GM06990 (cell line): ENCODE measurements around the gene SELENOH.
A peak's percentile ranks its signal among the peaks of the same experiment; 100 is the strongest.

ENCODE experiments used
- DNase-seq: peaks from one replicate; pipeline ENCODE4 v3.0.0-alpha.2; 2011; ENCODE audit not compliant: insufficient read length; ENCODE audit errors: extremely low read depth
- H3K27me3 ChIP-seq: replicated peaks from 2 replicates; pipeline ENCODE4 v1.6.0; 2011; ENCODE audit warnings: low read length; ENCODE audit not compliant: control insufficient read depth, insufficient read depth
- H3K36me3 ChIP-seq: 2 replicates; pipeline ENCODE4 v1.5.1; 2011; ENCODE audit warnings: low read length; ENCODE audit not compliant: control insufficient read depth, insufficient read depth
- H3K4me3 ChIP-seq: replicated peaks from 2 replicates; pipeline ENCODE4 v1.5.1; 2011; ENCODE audit warnings: low read depth, mild to moderate bottlenecking, control low read depth, low read length
- CTCF ChIP-seq: IDR thresholded peaks from 2 replicates; pipeline ENCODE4 v1.5.1; 2011; ENCODE audit warnings: low read length, control low read depth, mild to moderate bottlenecking, inconsistent platforms; ENCODE audit not compliant: insufficient read depth, poor library complexity, severe bottlenecking

The SELENOH gene

DNA sequence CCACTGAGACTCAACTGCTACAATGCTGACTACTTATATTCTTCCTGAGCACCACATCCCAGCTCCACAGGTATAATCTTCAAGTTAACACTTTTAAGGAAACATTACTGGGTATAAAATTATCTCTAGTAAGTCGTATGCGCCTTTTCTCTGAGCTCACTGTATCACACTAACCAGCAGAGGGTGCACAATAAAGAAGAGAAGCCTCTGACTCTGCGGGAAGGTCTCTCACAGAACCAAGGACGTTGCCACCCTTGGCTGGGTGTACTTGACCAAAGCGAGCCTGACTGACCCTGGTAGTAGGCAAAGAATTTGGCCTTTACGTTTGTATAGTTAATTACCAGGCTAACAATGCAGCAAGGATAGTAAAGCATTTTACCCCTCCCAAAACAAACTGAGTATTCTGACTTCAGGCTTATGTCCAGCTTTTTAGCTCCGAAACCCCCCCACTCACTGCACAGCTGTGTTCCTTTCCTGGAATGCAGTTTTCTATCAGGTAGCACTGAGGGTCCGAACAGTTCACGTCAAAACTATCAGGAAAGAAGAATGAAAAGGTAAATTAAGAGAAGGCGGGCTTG is 10.5 kb downstream of the SELENOH start, which contains the start of gene BTBD18:
Gene BTBD18 (minus strand): TSS at position 144 of the 578 bp plus-strand sequence. CDS start 631 bp downstream, outside the sequence.
- peak; percentile 52 for TF ChIP-seq CTCF
- Histone ChIP-seq H3K27me3 (no peaks in the 10 kb centered on the region), H3K36me3 (no peaks in the 10 kb centered on the region; the same call in 1 of the 2 replicates), H3K4me3 (no peak within 1 kb of the TSS)
- no peak for DNase-seq

GRCh38 chr11:57752954-57753353 is 11.7 kb downstream of the SELENOH start:
- no peaks in the 10 kb centered on the region for H3K36me3 ChIP-seq
- H3K4me3 ChIP-seq = no peak overlapping the region
- H3K27me3 ChIP-seq = no peaks in the 10 kb centered on the region
- no peak for TF ChIP-seq CTCF
- DNase-seq = no peak

DNA sequence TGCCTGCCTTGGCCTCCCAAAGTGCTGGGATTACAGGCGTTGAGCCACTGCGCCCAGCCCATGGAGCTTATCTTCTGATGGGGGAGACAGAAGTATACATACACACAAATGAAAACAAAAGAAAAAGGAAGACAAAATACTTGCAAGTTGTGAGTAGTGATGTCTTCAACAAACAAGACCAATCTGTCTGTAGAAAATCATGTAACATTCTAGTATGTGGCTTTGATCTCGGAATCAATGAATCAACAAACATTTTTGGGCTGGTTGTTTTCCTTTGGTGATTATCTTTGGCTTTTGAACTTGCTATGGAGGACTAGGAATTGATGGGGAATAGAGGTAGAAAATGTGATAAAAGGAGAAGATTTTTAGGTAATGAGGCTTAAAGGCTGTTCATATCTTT is 16.9 kb downstream of the SELENOH start:
- Histone ChIP-seq H3K36me3 (no peaks in the 10 kb centered on the region), H3K27me3 (no peaks in the 10 kb centered on the region), H3K4me3 (no peak overlapping the region)
- no peak for TF ChIP-seq CTCF
- no peak for DNase-seq

- Histone ChIP-seq H3K27me3 (no peaks in the 10 kb centered on the region), H3K4me3 (peak within 1 kb of the TSS; percentile 54), H3K36me3 (no peaks in the 10 kb centered on the region)
- TF ChIP-seq CTCF = no peak
- peak; percentile 59 for DNase-seq
Observed at GRCh38 chr11:57761301-57762234, 20.3 kb downstream of the SELENOH start, which contains the start of gene CTNND1. TSS of gene CTNND1 (plus strand) at chr11:57761802. CDS start at chr11:57791479, 29,677 bp downstream.

DNA sequence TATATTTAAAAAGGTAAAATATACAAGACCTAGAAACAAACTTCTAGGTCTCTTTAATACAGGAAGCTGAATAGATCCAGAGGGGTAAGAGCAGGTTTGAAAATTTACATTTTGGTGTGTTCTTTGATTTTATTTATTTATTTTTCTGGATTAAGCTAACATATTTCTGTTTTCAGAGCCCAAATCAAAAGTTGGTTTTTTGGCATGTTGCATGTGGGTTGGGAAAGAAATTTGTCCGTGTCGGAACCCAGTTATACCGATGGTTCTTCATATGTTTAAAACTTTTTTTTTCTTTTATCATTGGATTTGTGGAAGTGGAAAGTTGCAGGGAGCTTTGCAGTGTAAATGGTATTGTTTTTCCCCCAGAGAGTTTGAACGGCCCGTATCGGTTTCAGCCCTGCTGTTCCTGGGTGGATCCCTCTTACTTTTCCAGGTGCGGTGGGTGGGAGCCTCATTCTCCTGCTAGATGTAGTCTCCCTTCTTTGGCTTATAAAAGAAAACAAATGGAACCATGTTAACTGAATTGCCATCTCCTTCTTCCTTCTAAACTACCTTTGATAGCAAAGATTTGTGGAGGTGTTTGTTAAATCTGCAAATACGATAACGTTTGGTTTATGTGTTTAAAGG is 21.1 kb downstream of the SELENOH start:
- no peak for TF ChIP-seq CTCF
- peak overlapping the region; percentile 54 for H3K4me3 ChIP-seq
- no peak for DNase-seq
- H3K27me3 ChIP-seq = no peaks in the 10 kb centered on the region
- no peaks in the 10 kb centered on the region for H3K36me3 ChIP-seq
